Kidney epithelial cell (primary cell): ENCODE data around the gene EFCAB9. TPM values are rescaled to one million over a fixed set of nuclear protein-coding genes. Genes with fewer than 3 reads are reported as not detected.
"Not testable (repeated sequence)": the region's sequence is repeated elsewhere in the genome, so short reads cannot be mapped to it uniquely, and the experiment has no call there.

Experiments used
- DNase-seq: peaks from one replicate; pipeline ENCODE4 v3.0.0-alpha.2; 2010; ENCODE audit warnings: low read depth
- H3K27me3 ChIP-seq: 2 replicates; pipeline ENCODE4 v1.6.0; 2011; ENCODE audit warnings: low read length; ENCODE audit not compliant: control insufficient read depth, insufficient read depth
- H3K36me3 ChIP-seq: 2 replicates; pipeline ENCODE4 v1.5.1; 2011; ENCODE audit warnings: low read length; ENCODE audit not compliant: control insufficient read depth, insufficient read depth
- H3K4me3 ChIP-seq: 2 replicates; pipeline ENCODE4 v1.5.1; 2011; ENCODE audit warnings: low read depth, mild to moderate bottlenecking, control low read depth, low read length
- total RNA-seq: library from RNA; depleted of rRNA; stranded (reverse); fragments of >200 nt; gene quantifications from 2 replicates; pipeline ENCODE4 v1.2.3, GENCODE V29; 2015
- TF ChIP-seq, protein P1 (sequence below): IDR thresholded peaks from 2 replicates; pipeline ENCODE4 v1.5.1; 2011; ENCODE audit warnings: mild to moderate bottlenecking, moderate library complexity, low read length, control low read depth, inconsistent platforms; ENCODE audit not compliant: insufficient read depth, poor library complexity, severe bottlenecking

EFCAB9 gene
- total RNA-seq, 1 donor from 2014 or later = not detected

- H3K4me3 ChIP-seq = no peak overlapping the region
- TF ChIP-seq, protein P1, sequence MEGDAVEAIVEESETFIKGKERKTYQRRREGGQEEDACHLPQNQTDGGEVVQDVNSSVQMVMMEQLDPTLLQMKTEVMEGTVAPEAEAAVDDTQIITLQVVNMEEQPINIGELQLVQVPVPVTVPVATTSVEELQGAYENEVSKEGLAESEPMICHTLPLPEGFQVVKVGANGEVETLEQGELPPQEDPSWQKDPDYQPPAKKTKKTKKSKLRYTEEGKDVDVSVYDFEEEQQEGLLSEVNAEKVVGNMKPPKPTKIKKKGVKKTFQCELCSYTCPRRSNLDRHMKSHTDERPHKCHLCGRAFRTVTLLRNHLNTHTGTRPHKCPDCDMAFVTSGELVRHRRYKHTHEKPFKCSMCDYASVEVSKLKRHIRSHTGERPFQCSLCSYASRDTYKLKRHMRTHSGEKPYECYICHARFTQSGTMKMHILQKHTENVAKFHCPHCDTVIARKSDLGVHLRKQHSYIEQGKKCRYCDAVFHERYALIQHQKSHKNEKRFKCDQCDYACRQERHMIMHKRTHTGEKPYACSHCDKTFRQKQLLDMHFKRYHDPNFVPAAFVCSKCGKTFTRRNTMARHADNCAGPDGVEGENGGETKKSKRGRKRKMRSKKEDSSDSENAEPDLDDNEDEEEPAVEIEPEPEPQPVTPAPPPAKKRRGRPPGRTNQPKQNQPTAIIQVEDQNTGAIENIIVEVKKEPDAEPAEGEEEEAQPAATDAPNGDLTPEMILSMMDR = no peak
- no peak for DNase-seq
Observed at GRCh38 chr5:172147857-172148256, 46.1 kb upstream of the EFCAB9 start.

DNA sequence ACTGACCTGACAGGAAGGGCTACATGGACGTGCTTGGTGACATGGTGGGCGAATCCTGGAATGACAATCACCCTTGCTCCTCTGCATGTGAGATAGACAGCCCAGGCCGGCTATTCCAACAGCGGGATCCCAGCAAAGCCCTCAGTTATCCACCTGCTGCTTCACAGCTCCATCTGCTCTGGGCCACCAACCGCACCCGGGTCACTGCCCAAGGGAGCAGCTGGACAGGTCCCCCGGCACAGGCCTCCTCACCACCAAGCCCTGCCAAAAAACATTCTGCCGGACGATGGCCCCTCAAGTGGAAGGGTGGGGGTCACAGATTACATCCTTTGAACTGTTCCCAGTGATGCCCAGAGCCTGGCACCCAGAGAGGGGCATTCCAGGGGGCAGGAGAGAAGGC is 45.6 kb upstream of the EFCAB9 start:
- Histone ChIP-seq H3K4me3 (no peak overlapping the region), H3K27me3 (no peaks in the 10 kb centered on the region), H3K36me3 (no peaks in the 10 kb centered on the region)
- TF ChIP-seq, protein P1 = no peak
- DNase-seq = no peak

More at GRCh38 chr5:172147857-172148256, 46.1 kb upstream of the EFCAB9 start:
- H3K36me3 ChIP-seq = no peaks in the 10 kb centered on the region
- no peaks in the 10 kb centered on the region for H3K27me3 ChIP-seq

- Histone ChIP-seq H3K36me3 (no peaks in the 10 kb centered on the region), H3K4me3 (no peak overlapping the region), H3K27me3 (no peaks in the 10 kb centered on the region)
- DNase-seq = no peak
- TF ChIP-seq, protein P1 = no peak
Observed at GRCh38 chr5:172149073-172149472, 44.9 kb upstream of the EFCAB9 start.

- H3K4me3 ChIP-seq, H3K36me3 ChIP-seq, DNase-seq, H3K27me3 ChIP-seq: not testable (repeated sequence)
Observed at GRCh38 chr5:172149481-172149880, 44.5 kb upstream of the EFCAB9 start.

- DNase-seq = no peak
- H3K4me3 ChIP-seq = no peak overlapping the region
- H3K36me3 ChIP-seq = no peaks in the 10 kb centered on the region
- no peaks in the 10 kb centered on the region for H3K27me3 ChIP-seq
- TF ChIP-seq, protein P1 = no peak
Observed at GRCh38 chr5:172150514-172151425, 43.2 kb upstream of the EFCAB9 start.

GRCh38 chr5:172151661-172152210 is 42.2 kb upstream of the EFCAB9 start:
- no peak overlapping the region for H3K4me3 ChIP-seq
- DNase-seq = no peak
- H3K36me3 ChIP-seq = peaks cover 2% of the 10 kb centered on the region
- H3K27me3 ChIP-seq = no peaks in the 10 kb centered on the region
- TF ChIP-seq, protein P1 = no peak
